OCI-LY1 (cell line): Measurements from ENCODE around the gene CCDC117.

Experiments
- EZH2 ChIP-seq: fragments of 200-600 bp; sonication (generic), shearing (Covaris generic); IDR thresholded peaks from 2 replicates; pipeline ENCODE4 v1.8.0; 2017; ENCODE audit warnings: borderline replicate concordance, mixed run types, mild to moderate bottlenecking, antibody characterized with exemption, low read length, moderate library complexity, mixed read lengths
- TF ChIP-seq, protein P1 (sequence below): fragments of 200-600 bp; sonication (generic), shearing (Covaris generic); IDR thresholded peaks from 2 replicates; pipeline ENCODE4 v1.5.1; 2017; ENCODE audit warnings: mild to moderate bottlenecking, antibody characterized with exemption, low read length, moderate library complexity, mixed read lengths

DNA sequence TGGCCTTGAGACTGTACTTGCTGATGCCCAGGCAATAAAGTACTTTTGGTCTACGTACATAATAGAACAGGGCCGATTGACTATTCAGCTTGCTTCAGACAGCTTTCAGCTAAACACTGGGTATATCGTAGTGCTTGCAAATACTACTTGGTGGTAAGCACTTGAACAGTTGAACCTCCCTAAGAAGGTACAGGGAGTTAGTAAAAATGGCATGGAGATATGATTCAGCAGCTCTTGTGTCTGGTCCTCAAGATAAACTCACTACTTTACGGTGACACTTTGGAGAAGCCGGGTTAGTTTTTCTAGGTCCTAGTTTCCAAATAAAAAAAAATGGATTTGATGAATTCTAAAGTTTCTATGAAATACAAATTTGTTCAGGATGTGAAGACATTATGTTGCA is 7.3 kb downstream of the CCDC117 start:
- TF ChIP-seq, protein P1, sequence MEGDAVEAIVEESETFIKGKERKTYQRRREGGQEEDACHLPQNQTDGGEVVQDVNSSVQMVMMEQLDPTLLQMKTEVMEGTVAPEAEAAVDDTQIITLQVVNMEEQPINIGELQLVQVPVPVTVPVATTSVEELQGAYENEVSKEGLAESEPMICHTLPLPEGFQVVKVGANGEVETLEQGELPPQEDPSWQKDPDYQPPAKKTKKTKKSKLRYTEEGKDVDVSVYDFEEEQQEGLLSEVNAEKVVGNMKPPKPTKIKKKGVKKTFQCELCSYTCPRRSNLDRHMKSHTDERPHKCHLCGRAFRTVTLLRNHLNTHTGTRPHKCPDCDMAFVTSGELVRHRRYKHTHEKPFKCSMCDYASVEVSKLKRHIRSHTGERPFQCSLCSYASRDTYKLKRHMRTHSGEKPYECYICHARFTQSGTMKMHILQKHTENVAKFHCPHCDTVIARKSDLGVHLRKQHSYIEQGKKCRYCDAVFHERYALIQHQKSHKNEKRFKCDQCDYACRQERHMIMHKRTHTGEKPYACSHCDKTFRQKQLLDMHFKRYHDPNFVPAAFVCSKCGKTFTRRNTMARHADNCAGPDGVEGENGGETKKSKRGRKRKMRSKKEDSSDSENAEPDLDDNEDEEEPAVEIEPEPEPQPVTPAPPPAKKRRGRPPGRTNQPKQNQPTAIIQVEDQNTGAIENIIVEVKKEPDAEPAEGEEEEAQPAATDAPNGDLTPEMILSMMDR: no peak
- TF ChIP-seq EZH2: no peak
